Endothelial cell of umbilical vein (primary cell): ENCODE results near the gene PPFIA2. TPM values are rescaled to one million over a fixed set of nuclear protein-coding genes. Genes with fewer than 3 reads are reported as not detected.

Experiments used
- BruUV-seq: library from RNA; stranded (reverse); fragments of 400-500 nt; replicated peaks from 2 replicates; lab custom pipeline; 2021; lab: Mats Ljungman, UMichigan
- CTCF ChIA-PET: fragments of 300-600, 350-600 bp; sonication (Branson Sonifier 250); formaldehyde crosslinking; loops from one replicate; lab custom pipeline; 2021; ENCODE audit warnings: antibody characterized with exemption, inconsistent platforms; lab: Charles Lee
- POLR2A ChIA-PET: fragments of 300-600, 350-600 bp; sonication (Branson Sonifier 250); formaldehyde crosslinking; loops from one replicate; lab custom pipeline; 2021; ENCODE audit warnings: antibody characterized with exemption, inconsistent platforms; lab: Charles Lee
- DNase-seq: peaks from one replicate; pipeline ENCODE4 v3.0.0-alpha.2; 2011; ENCODE audit warnings: low read depth, low spot score
- FAIRE-seq: peaks from 2 replicates; lab custom pipeline; 2011; peaks lifted over from hg19 to GRCh38; lab: Jason Lieb, UNC
- H2AFZ ChIP-seq: 2 replicates; pipeline ENCODE4 v1.6.0; 2012; ENCODE audit warnings: low read depth, low read length, control low read depth, inconsistent platforms
- H3K27ac ChIP-seq: 2 replicates; pipeline ENCODE4 v1.5.1; 2011; ENCODE audit warnings: low read depth, mild to moderate bottlenecking, control low read depth, low read length, moderate library complexity; ENCODE audit not compliant: insufficient read depth
- H3K27me3 ChIP-seq, 2 experiments: 2 replicates each; pipeline versions ENCODE4 v1.6.0 to v1.6.1; 2011; ENCODE audit warnings: low read length in 2 of 2, mixed read lengths in 1 of 2; ENCODE audit not compliant: control insufficient read depth in 2 of 2, insufficient read depth in 2 of 2
- H3K36me3 ChIP-seq, 2 experiments: 2 replicates in 1 of 2; 3 replicates in 1 of 2; pipeline ENCODE4 v1.5.1; 2011; ENCODE audit warnings: low read length in 2 of 2, mild to moderate bottlenecking in 1 of 2, moderate library complexity in 1 of 2; ENCODE audit not compliant: control insufficient read depth in 2 of 2, insufficient read depth in 2 of 2; ENCODE audit errors: extremely low read depth in 1 of 2
- H3K4me1 ChIP-seq: 3 replicates; pipeline ENCODE4 v1.5.1; 2011; ENCODE audit warnings: mild to moderate bottlenecking, low read length; ENCODE audit not compliant: control insufficient read depth, insufficient read depth; ENCODE audit errors: extremely low read depth
- H3K4me2 ChIP-seq: 2 replicates; pipeline ENCODE4 v1.6.1; 2011; ENCODE audit warnings: low read length, control low read depth, mixed read lengths; ENCODE audit not compliant: insufficient read depth
- H3K4me3 ChIP-seq, 3 experiments: fragments of 200-600 bp in 1 of 3; sonication (generic), shearing (Covaris generic) in 1 of 3; replicated peaks in 1 of 3; 2 replicates each; pipeline ENCODE4 v1.5.1; 2011 to 2016; ENCODE audit warnings: control low read depth in 3 of 3, low read length in 3 of 3, mild to moderate bottlenecking in 2 of 3, inconsistent platforms in 1 of 3, low read depth in 1 of 3, moderate library complexity in 1 of 3; ENCODE audit not compliant: insufficient read depth in 1 of 3
- H3K79me2 ChIP-seq: 2 replicates; pipeline ENCODE4 v1.6.0; 2012; ENCODE audit warnings: low read length, inconsistent platforms; ENCODE audit not compliant: control insufficient read depth, insufficient read depth
- H3K9ac ChIP-seq: replicated peaks from 2 replicates; pipeline ENCODE3; 2011; ENCODE audit warnings: low read length, control low read depth; ENCODE audit not compliant: insufficient read depth; ENCODE audit errors: extremely low read depth
- H3K9me1 ChIP-seq: replicated peaks from 3 replicates; pipeline ENCODE4 v1.6.0; 2011; ENCODE audit warnings: mild to moderate bottlenecking, low read length; ENCODE audit not compliant: control insufficient read depth, insufficient read depth; ENCODE audit errors: extremely low read depth
- H3K9me3 ChIP-seq: replicated peaks from 2 replicates; pipeline ENCODE4 v1.5.1; 2012; ENCODE audit warnings: low read length, inconsistent platforms; ENCODE audit not compliant: control insufficient read depth, insufficient read depth
- H4K20me1 ChIP-seq: replicated peaks from 2 replicates; pipeline ENCODE3; 2011; ENCODE audit warnings: mild to moderate bottlenecking, low read length; ENCODE audit not compliant: control insufficient read depth, insufficient read depth; ENCODE audit errors: extremely low read depth
- EZH2 ChIP-seq: IDR thresholded peaks from 2 replicates; pipeline ENCODE4 v1.6.1; 2012; ENCODE audit warnings: borderline replicate concordance, low read depth, mild to moderate bottlenecking, moderate library complexity, low read length, inconsistent platforms; ENCODE audit not compliant: severe bottlenecking
- FOS ChIP-seq: IDR thresholded peaks from 2 replicates; pipeline ENCODE4 v1.6.1; 2011; ENCODE audit warnings: mild to moderate bottlenecking, low read length, moderate library complexity, borderline replicate concordance; ENCODE audit not compliant: insufficient read depth
- GATA2 ChIP-seq: IDR thresholded peaks from 2 replicates; pipeline ENCODE4 v1.7.0; 2011; ENCODE audit warnings: low read depth, mild to moderate bottlenecking, moderate library complexity, mixed read lengths, low read length; ENCODE audit not compliant: insufficient read length, insufficient read depth
- JUN ChIP-seq: IDR thresholded peaks from 2 replicates; pipeline ENCODE4 v1.6.1; 2011; ENCODE audit warnings: borderline replicate concordance, low read depth; ENCODE audit not compliant: insufficient read length, insufficient read depth
- MAX ChIP-seq: IDR thresholded peaks from 2 replicates; pipeline ENCODE4 v1.6.1; 2011; ENCODE audit not compliant: insufficient read depth, insufficient read length
- MYC ChIP-seq: IDR thresholded peaks from one replicate; pipeline ENCODE4 v1.6.1; 2011; ENCODE audit warnings: mild to moderate bottlenecking, low read depth, low read length
- POLR2A ChIP-seq: IDR thresholded peaks from 2 replicates; pipeline ENCODE4 v1.6.1; 2012; ENCODE audit warnings: low read depth, mild to moderate bottlenecking, control low read depth, low read length
- POLR2AphosphoS5 ChIP-seq: IDR thresholded peaks from 2 replicates; pipeline ENCODE4 v1.6.1; 2012; ENCODE audit warnings: low read depth, mild to moderate bottlenecking, control low read depth, low read length, moderate library complexity; ENCODE audit not compliant: insufficient read depth
- dilution Hi-C: fragments of 300-500 bp; cut with MboI; formaldehyde crosslinking; loops from one replicate; pipeline ENCODE4 v1.15.0; 2019; ENCODE audit warnings: low sequenced_read_pairs; ENCODE audit not compliant: extremely low pct_ligation_motif_present
- intact Hi-C: fragments of 100-400 bp; cut with micrococcal nuclease; formaldehyde crosslinking; loops from one replicate; pipeline ENCODE4 v1.10.0; 2022
- polyA plus RNA-seq, 4 experiments: library from polyadenylated mRNA; depleted of rRNA in 3 of 4; stranded (reverse) in 3 of 4; unstranded in 1 of 4; fragments of >200 nt; gene quantifications; 2 replicates each; pipeline versions ENCODE4 v1.2.1 to v1.2.3, GENCODE V29; 2011 to 2012; ENCODE audit warnings: missing spikeins in 1 of 4
- total RNA-seq: library from RNA; stranded (reverse); gene quantifications from 2 replicates; pipeline ENCODE4 v1.2.3, GENCODE V29; 2021
- TF ChIP-seq, protein P1 (sequence below), 2 donors: IDR thresholded peaks; 1 replicate in 1 of 2; 2 replicates in 1 of 2; pipeline ENCODE4 v1.5.1; 2011; ENCODE audit warnings: low read length in 2 of 2, mild to moderate bottlenecking in 2 of 2, moderate library complexity in 2 of 2, control low read depth in 1 of 2, inconsistent platforms in 1 of 2, low read depth in 1 of 2; ENCODE audit not compliant: insufficient read depth in 1 of 2; ENCODE audit errors: extremely low read depth in 1 of 2

The PPFIA2 gene
- total and polyA plus RNA-seq, 2 donors (not counting 3 experiments of a cell fraction or from before 2014, with no cell fraction given): not detected

DNA sequence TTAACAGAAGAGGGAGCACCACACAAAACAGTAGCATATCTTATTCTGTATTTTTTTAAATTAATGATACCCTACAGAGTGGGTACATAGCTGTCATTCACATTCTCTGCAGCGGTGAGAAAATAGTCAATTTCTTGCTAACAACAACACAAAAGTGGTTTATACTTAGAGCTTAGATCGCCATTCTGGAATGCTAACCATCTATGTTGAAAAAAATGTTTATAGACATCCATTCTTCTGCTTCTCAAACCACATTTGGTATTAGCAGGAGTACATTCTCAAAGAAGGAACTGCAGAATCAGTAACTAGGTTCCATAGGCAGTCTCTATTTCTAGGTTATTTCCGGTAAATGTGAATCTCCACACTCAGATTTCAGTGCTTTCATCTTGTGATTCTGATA, 185.9 kb downstream of the PPFIA2 start:
- Histone ChIP-seq H3K9me1 (no peaks in the 10 kb centered on the region), H3K27ac (no peak overlapping the region), H3K36me3 (no peaks in the 10 kb centered on the region), H4K20me1 (no peaks in the 10 kb centered on the region), H3K9ac (no peak overlapping the region), H3K4me1 (no peaks in the 10 kb centered on the region), H2AFZ (no peak overlapping the region), H3K79me2 (no peaks in the 10 kb centered on the region), H3K4me3 (no peak overlapping the region), H3K27me3 (no peaks in the 10 kb centered on the region), H3K9me3 (no peaks in the 10 kb centered on the region), H3K4me2 (no peak overlapping the region)
- no peak for TF ChIP-seq POLR2AphosphoS5
- TF ChIP-seq MYC: no peak
- no peak for TF ChIP-seq EZH2
- TF ChIP-seq FOS: no peak
- TF ChIP-seq, protein P1, sequence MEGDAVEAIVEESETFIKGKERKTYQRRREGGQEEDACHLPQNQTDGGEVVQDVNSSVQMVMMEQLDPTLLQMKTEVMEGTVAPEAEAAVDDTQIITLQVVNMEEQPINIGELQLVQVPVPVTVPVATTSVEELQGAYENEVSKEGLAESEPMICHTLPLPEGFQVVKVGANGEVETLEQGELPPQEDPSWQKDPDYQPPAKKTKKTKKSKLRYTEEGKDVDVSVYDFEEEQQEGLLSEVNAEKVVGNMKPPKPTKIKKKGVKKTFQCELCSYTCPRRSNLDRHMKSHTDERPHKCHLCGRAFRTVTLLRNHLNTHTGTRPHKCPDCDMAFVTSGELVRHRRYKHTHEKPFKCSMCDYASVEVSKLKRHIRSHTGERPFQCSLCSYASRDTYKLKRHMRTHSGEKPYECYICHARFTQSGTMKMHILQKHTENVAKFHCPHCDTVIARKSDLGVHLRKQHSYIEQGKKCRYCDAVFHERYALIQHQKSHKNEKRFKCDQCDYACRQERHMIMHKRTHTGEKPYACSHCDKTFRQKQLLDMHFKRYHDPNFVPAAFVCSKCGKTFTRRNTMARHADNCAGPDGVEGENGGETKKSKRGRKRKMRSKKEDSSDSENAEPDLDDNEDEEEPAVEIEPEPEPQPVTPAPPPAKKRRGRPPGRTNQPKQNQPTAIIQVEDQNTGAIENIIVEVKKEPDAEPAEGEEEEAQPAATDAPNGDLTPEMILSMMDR (IDR thresholded peaks at IDR 0.05; ENCODE audit: extremely low read depth in 1 of 2, insufficient read depth in 1 of 2, low read depth in 1 of 2, low read length in 2 of 2): no peak
- TF ChIP-seq POLR2A: no peak
- no peak for TF ChIP-seq GATA2
- TF ChIP-seq MAX: no peak
- TF ChIP-seq JUN: no peak
- dilution Hi-C loops: no loop called here
- FAIRE-seq (no peak), DNase-seq (no peak)
- ChIA-PET CTCF (interaction anchor here (1.3 kb wide), 1 partner anchor 16 kb away, joined by 3 read pairs; no protein-coding TSS in a partner anchor), POLR2A (no interaction called here)
- intact Hi-C loops: no loop called here
- no TSS peak for BruUV-seq
